NAMALWA (cell line): ENCODE results near the gene CASP10.
A peak's percentile ranks its signal among the peaks of the same experiment; 100 is the strongest.

Experiments used
- DNase-seq: peaks from one replicate; pipeline ENCODE4 v3.0.0-alpha.2; 2015; ENCODE audit warnings: low spot score

Gene CASP10

DNA sequence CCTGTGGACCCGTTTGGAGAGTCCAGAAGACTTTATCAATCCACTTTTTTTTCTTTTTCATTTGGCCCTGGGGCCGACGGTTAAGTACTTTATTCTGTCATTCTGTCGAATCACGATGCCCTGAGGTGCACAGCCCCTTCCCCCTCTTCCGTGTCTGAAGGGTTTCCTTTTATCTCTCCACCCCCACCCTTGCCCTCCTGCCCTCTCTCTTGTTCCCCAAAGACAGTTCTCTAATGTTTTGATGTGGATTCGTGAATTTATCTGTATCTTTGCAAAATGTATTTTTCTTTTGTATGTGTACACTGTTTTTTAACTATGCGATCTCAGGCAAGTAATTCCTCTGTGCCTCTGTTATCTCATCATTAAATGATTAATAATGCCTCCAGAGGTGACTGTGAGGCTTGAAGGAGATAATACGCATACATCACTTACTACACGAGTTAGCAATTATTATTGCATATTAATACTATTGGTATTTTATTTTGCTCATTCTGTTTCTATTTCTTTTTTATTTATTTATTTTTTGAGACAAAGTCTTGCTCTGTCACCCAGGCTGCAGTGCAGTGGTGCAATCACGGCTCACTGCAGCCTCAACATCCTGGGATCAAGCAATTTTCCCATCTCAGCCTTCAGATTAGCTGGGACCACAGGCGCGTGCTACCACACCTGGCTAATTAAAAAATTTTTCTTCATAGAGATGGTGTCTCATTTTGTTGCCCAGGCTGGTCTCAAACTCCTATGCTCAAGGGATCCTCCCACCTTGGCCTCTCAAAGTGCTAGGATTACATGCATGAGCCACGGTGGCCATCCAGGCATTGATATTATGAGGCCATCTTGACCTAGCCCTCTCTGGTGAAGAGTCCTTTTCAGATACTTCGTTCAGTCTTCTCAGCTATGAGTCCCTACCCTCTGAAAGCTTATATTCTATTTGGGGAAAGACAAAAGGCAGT, 76.0 kb downstream of the CASP10 start:
- peak; percentile 19 for DNase-seq

GRCh38 chr2:201260302-201260800, 77.4 kb downstream of the CASP10 start, which contains the start of gene CASP8:
TSS of gene CASP8 (plus strand) at chr2:201260536. CDS start at chr2:201266487, 5,951 bp downstream.
- peak; percentile 89 for DNase-seq

DNA sequence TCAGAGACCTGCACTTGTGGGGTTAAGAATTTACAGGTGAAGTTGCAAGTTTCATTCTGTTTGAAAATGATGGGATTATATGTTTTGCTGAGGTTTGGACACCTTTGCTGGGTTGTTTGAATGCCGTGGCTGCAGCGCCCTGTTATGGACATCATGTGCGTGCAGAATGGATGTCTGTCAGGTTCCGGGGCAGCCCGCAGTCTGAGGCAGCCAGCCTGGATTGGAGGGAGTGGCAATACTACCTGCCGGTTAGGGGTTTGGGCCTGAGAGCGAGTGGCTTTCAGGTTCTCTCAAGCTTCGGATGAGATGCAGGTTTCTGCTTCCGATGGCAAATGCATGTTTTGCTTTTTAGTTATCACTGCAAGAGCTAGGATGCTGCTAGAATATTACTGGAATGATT, 78.5 kb downstream of the CASP10 start:
- DNase-seq = no peak

GRCh38 chr2:201261906-201262305, 79.0 kb downstream of the CASP10 start:
- DNase-seq = peak; percentile 24

DNA sequence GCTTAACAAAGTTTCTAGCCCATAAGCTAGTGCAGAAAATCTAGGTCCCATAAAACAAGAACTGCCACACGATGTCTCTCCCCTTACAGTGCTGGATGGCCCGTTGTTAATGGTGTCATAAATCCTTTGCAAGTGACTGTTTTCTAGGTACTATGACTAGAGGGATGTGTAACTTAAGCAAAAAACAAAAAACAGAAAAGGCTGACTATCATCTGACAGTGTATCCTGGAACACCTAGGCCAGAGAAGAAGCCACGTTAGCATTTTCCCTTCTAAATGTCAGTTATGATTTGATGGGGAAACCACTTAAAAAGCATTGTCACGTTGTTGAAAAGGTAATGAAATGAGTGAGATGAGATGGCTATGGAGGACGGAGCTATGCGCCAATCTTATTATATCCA, 79.8 kb downstream of the CASP10 start:
- no peak for DNase-seq

- peak; percentile 16 for DNase-seq
Observed at GRCh38 chr2:201263779-201264178, 80.8 kb downstream of the CASP10 start.

GRCh38 chr2:201264472-201265173, 81.7 kb downstream of the CASP10 start:
- DNase-seq = no peak

DNA sequence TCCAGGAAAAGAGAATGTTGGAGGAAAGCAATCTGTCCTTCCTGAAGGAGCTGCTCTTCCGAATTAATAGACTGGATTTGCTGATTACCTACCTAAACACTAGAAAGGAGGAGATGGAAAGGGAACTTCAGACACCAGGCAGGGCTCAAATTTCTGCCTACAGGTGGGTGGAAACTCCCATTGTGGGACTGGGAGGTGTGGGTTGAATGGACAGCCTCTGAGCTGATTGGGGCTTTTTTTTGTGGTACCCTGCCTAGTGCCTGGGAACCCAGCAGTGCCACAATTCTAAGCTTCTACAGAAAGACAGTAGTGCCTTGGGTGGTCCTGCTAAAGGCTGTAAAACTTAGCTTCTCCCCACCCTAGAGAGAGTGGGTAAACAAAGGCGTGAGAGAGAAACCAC, 83.7 kb downstream of the CASP10 start:
- no peak for DNase-seq

- no peak for DNase-seq
Observed at GRCh38 chr2:201267278-201268030, 84.5 kb downstream of the CASP10 start.

DNA sequence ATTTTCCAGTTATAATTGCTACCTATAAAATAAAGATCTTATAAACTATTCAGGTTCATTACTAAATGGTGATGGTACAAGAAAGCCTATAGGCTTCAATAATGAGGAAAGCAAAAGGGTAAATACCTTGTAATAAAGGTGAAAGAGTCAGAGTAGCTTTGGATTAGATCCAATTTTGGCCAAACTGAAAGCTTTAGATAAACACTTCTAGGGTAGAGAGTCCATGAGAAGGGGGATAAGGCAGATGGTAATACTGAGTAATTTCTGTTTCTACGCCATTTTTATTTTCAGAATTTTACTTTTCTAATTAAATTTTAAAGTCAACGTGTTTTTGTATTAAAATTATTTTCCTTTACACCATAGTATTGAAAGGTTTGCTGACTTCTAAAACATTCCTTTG, 86.8 kb downstream of the CASP10 start:
- no peak for DNase-seq

GRCh38 chr2:201270293-201271001, 87.5 kb downstream of the CASP10 start:
- no peak for DNase-seq

DNA sequence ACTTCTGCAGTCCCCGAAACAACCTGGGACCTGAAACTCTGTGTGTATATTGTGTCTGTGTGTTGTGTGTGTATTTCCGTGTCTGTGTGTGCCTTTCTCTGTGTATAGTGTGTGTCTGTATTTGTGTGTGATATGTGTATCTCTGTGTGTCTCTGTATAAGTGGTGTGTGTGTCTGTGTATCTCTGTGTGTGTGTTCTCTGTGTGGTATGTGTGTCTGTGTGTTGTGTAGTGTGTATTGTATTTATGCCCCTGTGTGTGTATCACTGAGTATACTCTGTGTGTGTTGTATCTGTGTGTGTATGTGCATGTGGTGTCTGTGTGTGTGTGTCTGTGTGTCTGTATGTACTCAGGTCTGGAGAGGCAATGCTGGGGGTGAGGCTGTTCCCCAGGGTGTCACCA, 89.0 kb downstream of the CASP10 start:
- DNase-seq = no peak

GRCh38 chr2:201273330-201273983, 90.5 kb downstream of the CASP10 start:
- no peak for DNase-seq

- no peak for DNase-seq
Observed at GRCh38 chr2:201275069-201275468, 92.1 kb downstream of the CASP10 start.

- no peak for DNase-seq
Observed at GRCh38 chr2:201275990-201276389, 93.0 kb downstream of the CASP10 start.

DNA sequence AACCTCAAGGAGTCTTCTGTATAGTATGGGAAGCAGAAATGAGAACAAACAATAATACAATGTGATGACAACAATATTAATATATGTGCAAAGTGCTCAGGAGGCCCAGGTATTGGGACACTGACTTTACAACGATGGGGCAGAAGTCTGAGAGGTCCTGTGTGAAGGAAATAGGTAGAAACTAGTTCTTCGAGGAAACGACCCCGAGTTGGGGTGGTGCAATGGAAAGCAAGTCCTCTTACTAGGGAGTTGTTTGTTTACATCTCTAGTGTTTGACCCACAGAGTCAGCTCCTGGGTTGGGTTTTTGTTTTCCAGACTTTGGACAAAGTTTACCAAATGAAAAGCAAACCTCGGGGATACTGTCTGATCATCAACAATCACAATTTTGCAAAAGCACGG, 93.6 kb downstream of the CASP10 start:
- no peak for DNase-seq
